ENCODE data around the gene MVD. TPM values are rescaled to one million over a fixed set of nuclear protein-coding genes. Genes with fewer than 3 reads are reported as not detected.

MVD gene
- total RNA-seq, 1 donor from 2014 or later: 71.8 TPM

GRCh38 chr16:88706965-88707826 lies 44.3 kb upstream of the MVD start:
- ATAC-seq: no peak
- peaks cover 43% of the 10 kb centered on the region for H3K4me1 ChIP-seq

GRCh38 chr16:88706229-88706964 lies 43.5 kb upstream of the MVD start, which contains the start of the genes CTU2 and RNF166:
CTU2 (plus strand) TSS chr16:88706503; CDS start chr16:88706531, 28 bp downstream.
RNF166 (minus strand) TSS chr16:88706408; CDS start chr16:88706325, 83 bp downstream.
- peak; percentile 95 for DNase-seq
- intact Hi-C loops (cut with DNase I): no loop called here
- Histone ChIP-seq H3K36me3 (peaks cover 5% of the 10 kb centered on the region), H3K4me1 (peaks cover 51% of the 10 kb centered on the region), H3K4me3 (peak within 1 kb of the TSS; percentile 100), H3K9me3 (no peaks in the 10 kb centered on the region), H3K27ac (peak within 1 kb of the TSS; percentile 89), H3K27me3 (ENCODE audit: low read depth) (no peaks in the 10 kb centered on the region)
- peak; percentile 90 for ATAC-seq
- TF ChIP-seq CTCF (IDR thresholded peaks at IDR 0.05): no peak

More at GRCh38 chr16:88706965-88707826, 44.3 kb upstream of the MVD start:
- no peak for DNase-seq
- Histone ChIP-seq H3K4me3 (peak overlapping the region; percentile 100), H3K36me3 (peaks cover 5% of the 10 kb centered on the region), H3K9me3 (no peaks in the 10 kb centered on the region), H3K27ac (peak overlapping the region; percentile 89), H3K27me3 (ENCODE audit: low read depth) (no peaks in the 10 kb centered on the region)
- intact Hi-C loops (cut with DNase I): no loop called here
- no peak for TF ChIP-seq CTCF (IDR thresholded peaks at IDR 0.05)

- no peak for TF ChIP-seq CTCF (IDR thresholded peaks at IDR 0.05)
- H3K36me3 ChIP-seq: peaks cover 5% of the 10 kb centered on the region
- peaks cover 57% of the 10 kb centered on the region for H3K4me1 ChIP-seq
- ATAC-seq (peak; percentile 0 to 5), DNase-seq (no peak)
- intact Hi-C loops (cut with DNase I): no loop called here
- H3K27me3 ChIP-seq (ENCODE audit: low read depth): no peaks in the 10 kb centered on the region
- peak overlapping the region; percentile 100 for H3K4me3 ChIP-seq
- H3K27ac ChIP-seq: peak overlapping the region; percentile 89
- no peaks in the 10 kb centered on the region for H3K9me3 ChIP-seq
These were observed 42.9 kb upstream of the MVD start for GRCh38 chr16:88705801-88706228.

- TF ChIP-seq CTCF (IDR thresholded peaks at IDR 0.05): no peak
- Histone ChIP-seq H3K27ac (peak overlapping the region; percentile 89), H3K4me1 (peaks cover 63% of the 10 kb centered on the region), H3K4me3 (peak overlapping the region; percentile 100), H3K9me3 (no peaks in the 10 kb centered on the region), H3K36me3 (peaks cover 9% of the 10 kb centered on the region), H3K27me3 (ENCODE audit: low read depth) (no peaks in the 10 kb centered on the region)
- intact Hi-C loops (cut with DNase I): no loop called here
- DNase-seq (peak; percentile 69), ATAC-seq (no peak)
These were observed 42.3 kb upstream of the MVD start for GRCh38 chr16:88705076-88705684.

Measured in lower lobe of right lung (tissue), 2 donors.